Measurements from ENCODE around the gene FGGY.

DNA sequence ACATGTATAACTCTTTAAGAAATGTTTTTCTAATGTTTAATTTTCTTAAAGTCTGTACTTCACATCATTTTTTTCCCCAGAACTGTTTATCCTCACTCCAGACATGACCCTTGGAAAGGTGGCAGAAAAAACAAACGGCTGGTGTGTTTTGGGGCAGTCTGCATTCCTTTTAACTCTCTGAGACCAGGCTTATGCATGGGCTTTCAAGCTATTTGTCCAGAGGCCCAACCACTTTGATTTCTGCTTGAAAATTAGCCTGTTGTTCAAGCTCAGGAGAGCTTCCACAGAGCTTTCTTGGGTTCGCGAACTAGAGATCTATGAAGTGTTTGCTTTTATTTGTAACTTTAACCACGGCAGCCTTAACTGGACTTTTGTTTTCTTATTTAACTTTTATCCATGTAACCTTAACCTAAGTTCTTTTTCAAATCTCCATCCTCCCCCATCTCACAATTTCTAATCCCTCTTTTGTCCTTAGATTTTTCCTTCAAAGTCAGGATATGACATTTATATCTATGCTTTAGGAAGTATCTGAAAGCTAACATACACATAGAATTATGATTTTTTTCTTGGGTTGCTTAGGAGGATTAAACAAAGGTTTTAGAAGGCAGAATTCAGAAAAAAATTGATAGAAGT is 111.8 kb downstream of the FGGY start:
- TF ChIP-seq, protein P1, sequence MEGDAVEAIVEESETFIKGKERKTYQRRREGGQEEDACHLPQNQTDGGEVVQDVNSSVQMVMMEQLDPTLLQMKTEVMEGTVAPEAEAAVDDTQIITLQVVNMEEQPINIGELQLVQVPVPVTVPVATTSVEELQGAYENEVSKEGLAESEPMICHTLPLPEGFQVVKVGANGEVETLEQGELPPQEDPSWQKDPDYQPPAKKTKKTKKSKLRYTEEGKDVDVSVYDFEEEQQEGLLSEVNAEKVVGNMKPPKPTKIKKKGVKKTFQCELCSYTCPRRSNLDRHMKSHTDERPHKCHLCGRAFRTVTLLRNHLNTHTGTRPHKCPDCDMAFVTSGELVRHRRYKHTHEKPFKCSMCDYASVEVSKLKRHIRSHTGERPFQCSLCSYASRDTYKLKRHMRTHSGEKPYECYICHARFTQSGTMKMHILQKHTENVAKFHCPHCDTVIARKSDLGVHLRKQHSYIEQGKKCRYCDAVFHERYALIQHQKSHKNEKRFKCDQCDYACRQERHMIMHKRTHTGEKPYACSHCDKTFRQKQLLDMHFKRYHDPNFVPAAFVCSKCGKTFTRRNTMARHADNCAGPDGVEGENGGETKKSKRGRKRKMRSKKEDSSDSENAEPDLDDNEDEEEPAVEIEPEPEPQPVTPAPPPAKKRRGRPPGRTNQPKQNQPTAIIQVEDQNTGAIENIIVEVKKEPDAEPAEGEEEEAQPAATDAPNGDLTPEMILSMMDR (IDR thresholded peaks at IDR 0.05) = no peak
- TF ChIP-seq POLR2A (IDR thresholded peaks at IDR 0.05) = no peak
